ENCODE data around the gene MTA3. TPM values are rescaled to one million over a fixed set of nuclear protein-coding genes. Genes with fewer than 3 reads are reported as not detected.
A peak's percentile ranks its signal among the peaks of the same experiment; 100 is the strongest.
"Not testable (repeated sequence)": the region's sequence is repeated elsewhere in the genome, so short reads cannot be mapped to it uniquely, and the experiment has no call there.

Gene MTA3
- total RNA-seq, 2 experiments from 2014 or later: 20.9 to 21.5 TPM

DNA sequence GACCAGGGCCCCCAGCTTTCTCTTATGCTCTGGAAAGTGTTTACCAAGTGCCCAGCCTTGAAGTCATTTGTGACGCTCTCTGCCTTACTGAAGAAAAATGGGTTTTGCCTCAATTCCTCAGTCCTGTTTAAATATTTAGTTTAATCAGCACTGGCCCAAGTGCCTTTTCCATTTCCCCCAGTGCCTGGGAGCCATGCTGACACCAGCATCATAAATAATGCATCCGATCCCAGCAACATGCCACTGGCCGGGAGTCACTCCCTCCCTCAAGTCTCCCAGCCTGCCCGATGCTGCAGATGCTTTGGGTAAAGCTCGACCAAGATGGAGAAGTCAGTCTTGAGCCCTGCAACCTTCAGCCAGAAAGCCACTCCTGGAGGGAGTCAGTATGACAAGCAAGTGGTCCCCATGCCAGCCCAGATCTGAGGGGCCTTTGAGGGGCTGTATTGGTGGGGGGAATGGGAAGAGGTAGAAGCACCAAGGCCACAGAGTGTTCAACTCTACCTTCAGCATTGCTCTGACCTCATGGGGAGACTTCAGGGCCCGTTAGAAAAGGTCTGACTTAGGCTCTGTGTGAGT lies 12.0 kb upstream of the MTA3 start:
- H3K36me3 Mint-ChIP-seq (ENCODE audit: low read depth): no peaks in the 10 kb centered on the region
- DNase-seq: no peak
- H3K27me3 Mint-ChIP-seq: peaks cover 2% of the 10 kb centered on the region
- ChIA-PET CTCF (no interaction called here), POLR2A (no interaction called here)
- H3K27ac Mint-ChIP-seq: no peak overlapping the region
- no peaks in the 10 kb centered on the region for H3K9me3 Mint-ChIP-seq
- no peaks in the 10 kb centered on the region for H3K4me1 Mint-ChIP-seq
- H3K4me3 Mint-ChIP-seq: no peak overlapping the region

DNA sequence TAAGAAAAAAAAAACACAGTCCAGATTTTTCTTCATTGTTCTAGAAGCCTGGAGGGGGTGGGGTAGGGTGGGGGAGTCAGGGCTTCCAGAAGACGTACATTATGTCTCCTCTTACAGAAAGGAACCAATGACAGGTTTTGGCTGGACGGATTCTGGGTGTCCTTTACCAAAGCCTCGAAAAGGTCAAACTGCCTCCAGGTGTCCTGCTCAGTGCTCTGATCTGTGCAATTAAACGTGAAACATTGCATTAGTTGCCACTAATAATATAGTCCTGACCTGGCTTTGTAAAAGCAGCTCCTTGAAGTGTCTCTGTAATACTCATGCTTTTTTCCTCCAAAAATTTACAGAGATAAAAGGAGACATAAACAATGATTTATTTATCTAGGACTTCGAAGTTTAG lies 11.1 kb upstream of the MTA3 start:
- no peak overlapping the region for H3K27ac Mint-ChIP-seq
- POLR2A ChIA-PET: no interaction called here
- H3K9me3 Mint-ChIP-seq: no peaks in the 10 kb centered on the region
- H3K36me3 Mint-ChIP-seq (ENCODE audit: low read depth): no peaks in the 10 kb centered on the region
- H3K4me3 Mint-ChIP-seq: no peak overlapping the region
- peaks cover 2% of the 10 kb centered on the region for H3K27me3 Mint-ChIP-seq
- no peaks in the 10 kb centered on the region for H3K4me1 Mint-ChIP-seq
- no peak for DNase-seq
- CTCF ChIA-PET: interaction anchor here (0.8 kb wide), 1 partner anchor 106 kb away, joined by 4 read pairs; no protein-coding TSS in a partner anchor

DNA sequence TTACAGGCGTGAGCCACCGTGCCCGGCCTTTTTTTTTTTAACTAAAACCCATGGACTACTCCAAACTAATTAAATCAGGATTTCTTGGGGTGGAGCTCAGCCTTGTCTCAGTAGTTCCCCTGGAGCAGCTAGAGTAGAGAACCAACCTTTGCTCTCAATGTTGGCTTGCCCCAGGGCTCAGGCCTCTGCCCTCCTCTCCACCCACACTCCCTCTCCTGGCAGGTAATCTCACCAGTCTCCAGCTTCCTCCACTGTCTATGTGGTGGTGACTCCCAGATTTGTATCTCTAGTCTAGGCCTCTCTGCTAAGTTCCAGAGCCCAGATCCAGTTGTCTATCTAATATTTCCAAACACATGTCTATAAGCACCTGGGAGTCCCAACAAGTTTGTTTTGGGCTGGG lies 9.6 kb upstream of the MTA3 start:
- Mint-ChIP-seq H3K4me3 (no peak overlapping the region), H3K4me1 (no peaks in the 10 kb centered on the region), H3K36me3 (ENCODE audit: low read depth) (no peaks in the 10 kb centered on the region), H3K9me3 (no peaks in the 10 kb centered on the region), H3K27me3 (peaks cover 9% of the 10 kb centered on the region), H3K27ac (no peak overlapping the region)
- POLR2A ChIA-PET: no interaction called here
- DNase-seq: no peak
- CTCF ChIA-PET: no interaction called here

DNA sequence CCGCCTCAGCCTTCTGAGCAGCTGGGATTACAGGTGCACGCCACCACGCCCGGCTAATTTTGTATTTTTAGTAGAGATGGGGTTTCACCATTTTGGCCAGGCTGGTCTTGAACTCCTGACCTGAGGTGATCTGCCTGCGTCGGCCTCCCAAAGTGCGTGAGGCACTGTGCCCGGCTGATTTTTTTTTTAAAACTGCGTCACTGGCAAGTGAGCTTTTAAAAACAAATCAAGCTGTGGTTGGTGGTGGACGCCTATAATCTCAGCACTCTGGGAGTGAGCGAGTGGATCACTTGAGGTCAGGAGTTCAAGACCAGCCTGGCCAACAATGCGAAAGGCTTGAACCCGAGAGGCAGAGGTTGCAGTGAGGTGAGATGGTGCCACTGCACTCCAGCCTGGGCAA lies 8.3 kb upstream of the MTA3 start:
- H3K27ac Mint-ChIP-seq, H3K4me3 Mint-ChIP-seq, POLR2A ChIA-PET: not testable (repeated sequence)

DNA sequence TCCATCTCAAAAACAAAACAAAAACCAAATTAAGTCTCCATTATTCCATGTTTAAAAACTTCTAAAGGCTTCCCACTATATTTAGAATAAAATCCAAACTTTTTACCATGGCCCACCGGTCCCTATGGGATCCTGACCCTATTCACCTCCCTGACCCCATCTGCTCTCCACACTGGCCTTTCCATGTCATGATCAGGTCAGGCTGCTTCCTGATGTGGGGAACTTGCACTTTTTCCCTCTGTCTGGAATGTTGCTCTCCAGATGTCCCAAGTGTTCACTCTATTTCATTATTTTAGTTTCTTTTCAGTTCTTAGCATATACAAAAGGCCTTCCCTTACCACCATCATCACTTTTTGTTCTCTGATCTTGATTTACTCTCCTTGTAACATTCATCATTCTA lies 7.5 kb upstream of the MTA3 start:
- Mint-ChIP-seq H3K9me3 (no peaks in the 10 kb centered on the region), H3K27me3 (peaks cover 7% of the 10 kb centered on the region), H3K36me3 (ENCODE audit: low read depth) (no peaks in the 10 kb centered on the region), H3K4me3 (no peak overlapping the region), H3K27ac (no peak overlapping the region), H3K4me1 (no peaks in the 10 kb centered on the region)
- DNase-seq: no peak
- ChIA-PET POLR2A (no interaction called here), CTCF (no interaction called here)

More for the DNA sequence above, 8.3 kb upstream of the MTA3 start:
- DNase-seq; CTCF ChIA-PET; H3K27me3 Mint-ChIP-seq; H3K36me3 Mint-ChIP-seq (ENCODE audit: low read depth); H3K9me3 Mint-ChIP-seq; H3K4me1 Mint-ChIP-seq: not testable (repeated sequence)

DNA sequence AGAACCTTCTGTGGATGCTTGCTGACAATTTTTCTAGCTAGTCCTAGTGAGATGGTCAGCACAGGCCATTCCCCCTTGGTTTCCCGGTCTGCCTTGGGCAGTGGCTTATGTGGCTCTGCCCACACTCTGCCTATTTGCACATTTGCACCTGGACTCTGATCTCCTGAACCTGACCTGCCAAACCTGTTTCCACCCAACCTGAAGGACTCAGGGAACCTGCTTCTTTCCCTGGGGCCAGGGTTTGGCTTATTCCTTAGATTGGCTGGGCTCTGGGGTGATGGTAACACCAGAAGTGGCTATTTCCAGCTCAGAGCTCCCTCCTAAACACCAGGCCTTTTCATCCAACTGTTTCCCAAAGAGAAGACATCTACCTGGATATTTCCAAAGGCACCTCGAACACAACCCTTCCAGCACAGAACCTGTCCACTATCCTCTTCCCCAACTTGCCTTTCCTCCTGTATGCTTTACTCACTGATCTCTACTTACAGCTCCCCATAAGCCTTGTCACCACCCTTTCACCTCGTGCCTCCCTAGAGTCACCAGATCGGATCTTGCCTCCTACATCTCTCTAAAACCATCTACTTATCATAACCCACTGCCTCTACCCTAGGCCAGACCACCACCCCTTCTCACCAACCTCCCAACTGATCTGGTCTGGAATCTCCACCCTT lies 5.8 kb upstream of the MTA3 start:
- ChIA-PET POLR2A (no interaction called here), CTCF (no interaction called here)
- Mint-ChIP-seq H3K27ac (no peak overlapping the region), H3K9me3 (no peaks in the 10 kb centered on the region), H3K27me3 (peaks cover 11% of the 10 kb centered on the region), H3K36me3 (ENCODE audit: low read depth) (no peaks in the 10 kb centered on the region), H3K4me1 (peaks cover 1% of the 10 kb centered on the region), H3K4me3 (no peak overlapping the region)
- DNase-seq: no peak

DNA sequence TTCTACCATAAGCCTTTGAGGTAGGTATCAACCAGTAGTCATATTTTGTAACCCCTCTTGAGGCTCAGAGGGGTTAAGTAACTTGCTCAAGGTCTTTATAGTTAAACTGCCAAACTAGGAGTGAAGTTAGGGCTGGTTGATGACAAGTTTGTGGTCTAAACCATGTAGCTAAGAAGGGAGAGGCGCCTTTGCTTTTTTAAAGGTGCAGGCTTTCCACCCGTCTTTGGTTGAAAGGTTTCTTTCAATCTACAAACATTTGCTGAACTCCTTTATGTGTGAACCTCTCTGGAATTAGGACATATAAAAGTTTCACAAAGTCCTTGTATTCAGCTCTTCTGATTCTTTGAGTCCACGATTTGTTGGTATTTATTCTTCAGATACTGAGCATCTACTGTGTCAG lies 2.4 kb upstream of the MTA3 start:
- Mint-ChIP-seq H3K9me3 (no peaks in the 10 kb centered on the region), H3K27ac (no peak overlapping the region), H3K36me3 (ENCODE audit: low read depth) (peaks cover 6% of the 10 kb centered on the region), H3K4me3 (no peak overlapping the region), H3K4me1 (peaks cover 11% of the 10 kb centered on the region), H3K27me3 (peaks cover 11% of the 10 kb centered on the region)
- no peak for DNase-seq
- ChIA-PET POLR2A (interaction anchor here (0.8 kb wide), 1 partner anchor 14 kb away, joined by 3 read pairs; no protein-coding TSS in a partner anchor), CTCF (no interaction called here)

DNA sequence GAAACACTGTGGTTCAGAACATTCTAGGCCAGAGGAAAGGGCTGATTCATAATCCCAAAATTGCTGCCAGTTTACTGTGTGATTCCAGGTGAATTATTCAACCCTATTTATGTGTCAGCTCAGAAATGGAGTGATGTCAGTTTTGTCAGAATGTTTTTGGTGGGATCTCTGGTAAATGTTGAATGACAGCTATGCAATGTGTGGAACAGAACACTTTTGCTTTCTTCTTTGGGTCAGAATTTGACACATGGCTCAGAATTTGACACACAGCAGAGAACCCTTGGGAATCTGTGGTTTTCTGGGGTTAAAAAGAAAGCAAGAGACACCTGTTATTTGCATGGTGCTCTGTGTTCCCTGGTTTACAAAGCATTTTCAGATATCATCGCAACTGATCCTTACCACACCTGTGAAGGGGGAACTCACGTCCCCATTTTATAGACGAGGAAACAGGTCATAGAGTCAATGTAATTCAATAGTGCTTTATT lies 1.6 kb upstream of the MTA3 start:
- Mint-ChIP-seq H3K27ac (no peak overlapping the region), H3K27me3 (peaks cover 11% of the 10 kb centered on the region), H3K4me1 (peaks cover 11% of the 10 kb centered on the region), H3K4me3 (no peak overlapping the region), H3K9me3 (no peaks in the 10 kb centered on the region), H3K36me3 (ENCODE audit: low read depth) (peaks cover 9% of the 10 kb centered on the region)
- ChIA-PET POLR2A (no interaction called here), CTCF (no interaction called here)
- DNase-seq: no peak

DNA sequence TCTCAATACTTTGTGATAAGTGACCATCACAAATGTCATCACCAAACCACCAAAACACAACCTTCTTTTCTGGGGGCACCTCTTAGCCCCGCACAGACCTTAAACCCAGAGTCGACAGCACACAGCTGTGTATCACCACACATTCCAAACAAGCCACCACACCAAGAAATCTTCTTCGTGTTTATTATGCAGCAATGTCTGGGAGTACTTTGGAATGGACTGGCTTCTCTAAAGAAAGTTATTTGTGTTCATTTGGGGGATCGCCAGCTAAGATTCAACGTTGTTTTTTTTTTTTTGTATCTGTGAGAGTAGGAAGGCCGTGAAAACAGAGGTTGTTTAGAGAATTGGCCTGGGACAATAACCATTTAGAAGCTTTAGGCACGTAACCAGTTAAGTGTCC lies 1.1 kb upstream of the MTA3 start:
- Mint-ChIP-seq H3K4me3 (peak overlapping the region; percentile 63), H3K4me1 (peaks cover 11% of the 10 kb centered on the region), H3K27ac (no peak overlapping the region), H3K9me3 (no peaks in the 10 kb centered on the region), H3K36me3 (ENCODE audit: low read depth) (peaks cover 9% of the 10 kb centered on the region), H3K27me3 (peaks cover 11% of the 10 kb centered on the region)
- ChIA-PET CTCF (no interaction called here), POLR2A (no interaction called here)
- no peak for DNase-seq

DNA sequence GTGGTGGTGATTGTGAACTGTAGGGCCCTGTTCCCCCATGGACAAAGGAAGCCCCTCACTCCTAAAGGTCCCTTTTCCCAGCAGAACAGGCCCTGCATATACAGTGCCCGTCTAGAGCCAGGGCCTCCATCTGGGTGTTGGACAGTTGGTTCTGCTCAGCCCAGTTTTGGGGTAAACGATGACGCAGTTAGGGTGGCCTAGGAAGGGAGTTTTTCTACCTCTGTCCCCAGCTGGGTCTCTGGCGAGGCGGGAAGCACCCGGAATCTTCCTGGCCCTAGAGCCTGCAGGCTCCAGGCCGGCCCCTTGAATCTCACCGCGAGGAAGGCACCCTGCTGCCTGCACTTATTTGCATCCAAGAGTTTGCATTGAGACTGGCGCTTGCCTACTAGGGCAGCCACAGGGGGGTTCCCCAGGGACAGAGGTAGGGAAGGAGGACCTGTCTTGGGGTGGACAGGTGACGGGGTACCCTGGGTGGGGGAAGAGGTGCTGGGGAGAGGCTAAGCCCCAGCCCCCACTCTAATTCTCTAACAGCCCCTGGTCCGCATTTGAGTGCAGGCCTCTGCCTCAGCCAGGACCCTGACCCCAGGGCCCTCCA lies 529 bp upstream of the MTA3 start:
- H3K27me3 Mint-ChIP-seq: peaks cover 5% of the 10 kb centered on the region
- ChIA-PET POLR2A (no interaction called here), CTCF (no interaction called here)
- no peak for DNase-seq
- H3K9me3 Mint-ChIP-seq: no peaks in the 10 kb centered on the region
- peaks cover 11% of the 10 kb centered on the region for H3K4me1 Mint-ChIP-seq
- peak overlapping the region; percentile 63 for H3K4me3 Mint-ChIP-seq
- peaks cover 10% of the 10 kb centered on the region for H3K36me3 Mint-ChIP-seq (ENCODE audit: low read depth)
- H3K27ac Mint-ChIP-seq: peak overlapping the region; percentile 59

DNA sequence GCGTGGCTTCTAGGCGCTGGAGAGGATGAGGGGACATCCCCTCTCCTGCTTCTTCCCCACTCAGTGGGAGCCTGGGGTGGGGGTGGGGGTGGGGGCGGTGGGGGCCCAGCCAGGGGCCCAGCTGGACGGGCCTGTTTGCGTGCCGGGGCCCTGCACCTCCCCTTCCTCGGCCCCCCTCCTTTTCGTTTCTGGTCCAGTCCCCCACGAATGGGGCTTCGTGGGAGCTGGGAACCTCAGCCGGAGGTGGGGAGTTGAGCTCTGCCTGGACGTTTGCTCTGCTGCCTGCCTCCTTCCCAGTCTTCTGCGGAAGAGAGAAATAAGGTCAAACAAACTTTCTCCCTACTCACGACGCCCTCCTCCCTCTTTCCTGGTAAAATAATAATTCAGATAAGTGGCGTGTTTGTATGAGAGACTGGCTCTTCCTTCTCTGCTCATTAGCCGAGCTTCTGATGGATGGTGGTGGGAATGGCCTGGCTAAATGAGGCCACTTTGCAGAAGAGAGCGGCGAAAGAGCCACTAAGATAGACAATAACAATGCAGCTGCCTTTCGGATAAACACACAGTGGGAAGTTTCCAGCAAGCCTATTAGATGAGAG lies 782 bp downstream of the MTA3 start:
- Mint-ChIP-seq H3K9me3 (no peaks in the 10 kb centered on the region), H3K27ac (peak overlapping the region; percentile 78), H3K4me1 (peaks cover 11% of the 10 kb centered on the region), H3K27me3 (peaks cover 3% of the 10 kb centered on the region), H3K36me3 (ENCODE audit: low read depth) (peaks cover 12% of the 10 kb centered on the region), H3K4me3 (peak overlapping the region; percentile 83)
- ChIA-PET POLR2A (no interaction called here), CTCF (interaction anchor here (0.7 to 1.1 kb wide), 2 partner anchors 94 to 95 kb away, joined by 3 read pairs; no protein-coding TSS in a partner anchor)
- peak; percentile 19 for DNase-seq

DNA sequence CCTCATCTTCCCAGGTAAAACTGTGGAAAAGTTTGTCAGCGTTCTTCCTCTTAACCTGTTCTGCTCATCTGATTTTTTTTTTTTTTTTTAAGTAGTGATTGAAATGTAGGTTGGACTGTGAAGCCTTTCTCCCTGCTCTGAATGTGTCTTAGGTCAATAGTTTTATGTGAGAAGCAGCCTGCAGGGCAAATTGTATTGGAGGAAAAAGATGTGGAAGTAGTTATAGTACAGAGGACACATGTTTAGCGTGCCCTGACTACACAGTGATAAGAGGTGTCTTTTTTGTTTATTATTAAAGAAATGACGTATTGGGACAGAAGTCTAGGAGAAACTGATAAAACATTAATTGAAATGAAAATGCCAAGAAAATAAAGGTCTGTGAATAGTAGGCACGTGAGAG lies 1.5 kb downstream of the MTA3 start:
- no peak for DNase-seq
- Mint-ChIP-seq H3K4me1 (peaks cover 11% of the 10 kb centered on the region), H3K9me3 (no peaks in the 10 kb centered on the region), H3K27ac (no peak overlapping the region), H3K36me3 (ENCODE audit: low read depth) (peaks cover 12% of the 10 kb centered on the region), H3K4me3 (peak overlapping the region; percentile 83), H3K27me3 (peaks cover 3% of the 10 kb centered on the region)
- ChIA-PET POLR2A (no interaction called here), CTCF (no interaction called here)

DNA sequence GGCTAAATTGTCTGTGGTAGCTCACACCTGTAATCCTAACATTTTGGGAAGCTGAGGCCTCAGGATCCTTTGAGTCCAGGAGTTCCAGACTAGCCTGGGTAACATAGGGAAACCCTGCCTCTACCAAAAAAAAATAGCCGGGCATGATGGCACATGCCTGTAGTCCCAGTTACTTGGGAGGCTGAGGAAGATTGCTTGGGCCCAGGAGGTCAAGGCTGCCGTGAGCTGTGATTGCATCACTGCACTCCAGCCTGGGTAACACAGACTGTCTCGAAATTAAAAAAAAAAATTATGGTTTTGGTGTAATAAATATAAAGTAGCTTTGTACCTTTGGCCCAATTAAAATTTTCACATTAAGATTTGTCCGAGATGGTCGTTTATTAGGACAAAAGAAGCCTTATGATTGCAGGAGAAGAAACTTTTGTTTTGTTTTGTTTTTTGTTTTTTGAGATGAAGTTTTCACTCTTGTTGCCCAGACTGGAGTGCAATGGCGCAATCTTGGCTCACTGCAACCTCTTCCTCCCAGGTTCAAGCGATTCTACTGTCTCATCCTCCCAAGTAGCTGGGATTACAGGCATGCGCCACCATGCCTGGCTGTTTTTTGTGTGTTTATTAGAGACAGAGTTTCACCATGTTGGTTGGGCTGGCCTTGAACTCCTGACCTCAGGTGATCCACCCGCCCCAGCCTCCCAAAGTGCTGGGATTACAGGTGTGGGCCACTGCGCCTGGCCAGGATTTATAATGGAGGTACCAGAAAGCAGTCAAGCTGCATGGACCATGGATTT lies 4.1 kb downstream of the MTA3 start:
- no peak for DNase-seq
- Mint-ChIP-seq H3K9me3 (no peaks in the 10 kb centered on the region), H3K27ac (no peak overlapping the region), H3K27me3 (no peaks in the 10 kb centered on the region), H3K4me3 (no peak overlapping the region), H3K4me1 (peaks cover 20% of the 10 kb centered on the region), H3K36me3 (ENCODE audit: low read depth) (peaks cover 24% of the 10 kb centered on the region)
- ChIA-PET CTCF (interaction anchor here (1.0 kb wide), 1 partner anchor 12 kb away, joined by 3 read pairs; no protein-coding TSS in a partner anchor), POLR2A (no interaction called here)
